DND-41 (cell line): ENCODE results near the gene DHCR24.

Experiments
- EZH2 ChIP-seq: IDR thresholded peaks from 3 replicates; pipeline ENCODE4 v1.6.1; 2012; ENCODE audit warnings: borderline replicate concordance, low read depth, mild to moderate bottlenecking, moderate library complexity, low read length, inconsistent platforms; ENCODE audit not compliant: severe bottlenecking
- TF ChIP-seq, protein P1 (sequence below): IDR thresholded peaks from 2 replicates; pipeline ENCODE4 v1.5.1; 2012; ENCODE audit warnings: borderline replicate concordance, low read length, moderate library complexity, mild to moderate bottlenecking; ENCODE audit not compliant: poor library complexity, severe bottlenecking; ENCODE audit errors: extremely low read depth

DNA sequence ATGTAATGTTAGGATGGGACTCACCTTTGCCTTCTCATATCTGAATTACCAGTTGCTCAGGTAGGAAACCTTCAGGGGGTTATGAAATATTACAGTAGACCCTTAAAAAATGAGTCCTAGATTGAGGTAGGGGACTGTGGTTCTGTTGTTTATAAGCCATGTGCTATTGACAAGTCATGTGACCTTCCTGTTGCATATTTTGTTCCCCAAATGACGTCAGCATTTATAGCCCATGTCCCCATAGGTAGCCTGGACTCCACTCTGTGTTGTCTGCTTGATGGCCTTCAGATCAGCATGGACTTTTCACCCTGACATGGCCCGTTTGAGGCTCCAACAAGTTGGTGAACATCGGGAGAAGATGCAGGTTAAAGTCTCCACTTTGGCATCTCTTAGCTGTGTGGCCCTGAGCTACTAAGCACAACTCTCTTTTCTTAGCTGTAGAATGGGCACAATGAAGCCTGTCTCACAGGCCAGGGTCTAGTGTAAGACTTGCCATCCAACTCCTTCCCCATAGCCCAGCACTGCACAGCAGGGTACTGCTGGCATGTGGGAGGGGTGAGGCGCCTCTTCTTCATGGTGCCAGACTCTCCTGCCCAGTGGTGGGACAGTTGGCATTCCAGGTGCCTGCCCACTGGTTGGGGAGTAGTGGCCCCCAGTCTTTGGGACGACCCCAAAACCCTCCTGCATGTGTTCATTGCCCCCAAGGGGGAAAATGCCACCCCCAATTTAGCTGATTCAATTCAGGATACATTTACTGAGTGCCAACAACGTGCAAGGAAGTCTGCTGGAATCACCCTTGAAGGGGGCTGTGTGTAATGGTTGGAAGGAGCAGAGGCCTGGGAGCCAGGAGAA, 49.8 kb downstream of the DHCR24 start:
- TF ChIP-seq, protein P1, sequence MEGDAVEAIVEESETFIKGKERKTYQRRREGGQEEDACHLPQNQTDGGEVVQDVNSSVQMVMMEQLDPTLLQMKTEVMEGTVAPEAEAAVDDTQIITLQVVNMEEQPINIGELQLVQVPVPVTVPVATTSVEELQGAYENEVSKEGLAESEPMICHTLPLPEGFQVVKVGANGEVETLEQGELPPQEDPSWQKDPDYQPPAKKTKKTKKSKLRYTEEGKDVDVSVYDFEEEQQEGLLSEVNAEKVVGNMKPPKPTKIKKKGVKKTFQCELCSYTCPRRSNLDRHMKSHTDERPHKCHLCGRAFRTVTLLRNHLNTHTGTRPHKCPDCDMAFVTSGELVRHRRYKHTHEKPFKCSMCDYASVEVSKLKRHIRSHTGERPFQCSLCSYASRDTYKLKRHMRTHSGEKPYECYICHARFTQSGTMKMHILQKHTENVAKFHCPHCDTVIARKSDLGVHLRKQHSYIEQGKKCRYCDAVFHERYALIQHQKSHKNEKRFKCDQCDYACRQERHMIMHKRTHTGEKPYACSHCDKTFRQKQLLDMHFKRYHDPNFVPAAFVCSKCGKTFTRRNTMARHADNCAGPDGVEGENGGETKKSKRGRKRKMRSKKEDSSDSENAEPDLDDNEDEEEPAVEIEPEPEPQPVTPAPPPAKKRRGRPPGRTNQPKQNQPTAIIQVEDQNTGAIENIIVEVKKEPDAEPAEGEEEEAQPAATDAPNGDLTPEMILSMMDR: no peak
- TF ChIP-seq EZH2: no peak
